DMS153 treated with DMSO at 0.1 percent for 48 hours (cell line): Measurements from ENCODE around the gene CFAP53.
"Not testable (repeated sequence)": the region's sequence is repeated elsewhere in the genome, so short reads cannot be mapped to it uniquely, and the experiment has no call there.

Source experiments
- DNase-seq: peaks from one replicate; lab custom pipeline; 2025; ENCODE audit not compliant: unreplicated experiment; lab: John Stamatoyannopoulos, UW

The CFAP53 gene, protein sequence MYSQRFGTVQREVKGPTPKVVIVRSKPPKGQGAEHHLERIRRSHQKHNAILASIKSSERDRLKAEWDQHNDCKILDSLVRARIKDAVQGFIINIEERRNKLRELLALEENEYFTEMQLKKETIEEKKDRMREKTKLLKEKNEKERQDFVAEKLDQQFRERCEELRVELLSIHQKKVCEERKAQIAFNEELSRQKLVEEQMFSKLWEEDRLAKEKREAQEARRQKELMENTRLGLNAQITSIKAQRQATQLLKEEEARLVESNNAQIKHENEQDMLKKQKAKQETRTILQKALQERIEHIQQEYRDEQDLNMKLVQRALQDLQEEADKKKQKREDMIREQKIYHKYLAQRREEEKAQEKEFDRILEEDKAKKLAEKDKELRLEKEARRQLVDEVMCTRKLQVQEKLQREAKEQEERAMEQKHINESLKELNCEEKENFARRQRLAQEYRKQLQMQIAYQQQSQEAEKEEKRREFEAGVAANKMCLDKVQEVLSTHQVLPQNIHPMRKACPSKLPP

GRCh38 chr18:50266248-50266704 lies at the start of gene CFAP53:
Gene CFAP53, minus strand, starts transcription at chr18:50266495. Its CDS starts 91 bp downstream, at chr18:50266404.
- DNase-seq, result peak; percentile 70

DNA sequence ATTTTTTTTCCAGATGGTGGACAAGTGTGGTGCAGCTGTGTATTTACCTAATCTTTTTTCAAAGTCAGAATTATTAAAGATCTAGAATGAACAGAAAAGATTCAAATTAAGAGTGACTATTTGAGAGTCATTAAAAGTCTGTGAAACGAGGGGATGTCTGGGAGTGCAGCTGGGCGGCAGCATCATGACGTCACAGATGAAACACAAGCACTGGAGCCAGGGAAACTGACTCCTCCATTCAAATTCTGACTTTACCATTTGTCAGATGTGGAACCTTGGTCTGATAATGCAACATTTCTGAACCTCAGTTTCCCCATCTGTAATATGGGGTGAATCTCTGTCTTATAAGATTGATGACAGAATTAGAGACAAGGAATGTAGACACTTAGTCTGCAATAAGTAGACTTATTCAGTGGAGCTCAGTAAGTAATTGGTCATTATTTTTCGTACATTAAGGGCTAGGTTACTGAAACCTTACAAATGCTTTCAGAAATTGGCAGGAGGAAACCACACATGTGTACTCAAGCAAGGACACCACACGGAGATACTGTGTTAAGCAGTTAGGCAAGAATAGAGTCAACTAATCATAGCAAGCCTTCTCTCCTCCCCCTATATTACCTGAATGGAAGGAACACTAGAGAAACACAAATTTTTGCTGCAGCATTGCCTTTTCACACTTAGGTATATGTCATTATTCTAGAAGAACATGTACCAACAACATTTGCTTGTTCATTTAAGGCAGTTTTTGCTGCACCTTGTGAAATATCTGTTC lies 49.0 kb upstream of the CFAP53 start:
- no peak for DNase-seq

DNA sequence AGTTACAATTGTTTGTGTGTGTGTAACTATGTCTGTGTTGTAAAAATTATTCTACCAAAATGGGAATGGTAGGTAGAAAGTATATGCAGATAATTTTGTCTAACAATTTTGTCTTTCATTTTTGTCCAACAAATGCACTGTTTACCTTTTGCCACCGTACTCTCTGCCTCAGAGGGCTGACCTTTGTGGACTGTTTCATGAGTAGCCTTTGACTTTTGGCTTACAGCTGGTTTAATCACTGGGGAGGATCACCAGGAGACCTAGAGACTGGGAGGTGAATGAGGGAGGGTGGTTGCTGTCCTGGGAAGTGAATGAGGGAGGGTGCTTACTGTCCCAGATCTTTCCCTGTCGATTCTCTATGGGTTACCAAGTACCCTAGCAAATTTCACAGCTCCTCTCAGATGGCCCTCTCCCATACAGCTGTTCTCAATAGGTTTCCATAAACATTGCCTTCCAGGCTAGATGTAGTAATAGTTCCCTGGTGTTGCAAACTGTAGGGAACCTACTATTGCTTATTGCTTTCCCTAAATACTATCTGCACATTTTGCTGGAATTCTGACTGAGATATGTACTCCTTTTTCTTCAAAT lies 47.7 kb upstream of the CFAP53 start:
- no peak for DNase-seq

DNA sequence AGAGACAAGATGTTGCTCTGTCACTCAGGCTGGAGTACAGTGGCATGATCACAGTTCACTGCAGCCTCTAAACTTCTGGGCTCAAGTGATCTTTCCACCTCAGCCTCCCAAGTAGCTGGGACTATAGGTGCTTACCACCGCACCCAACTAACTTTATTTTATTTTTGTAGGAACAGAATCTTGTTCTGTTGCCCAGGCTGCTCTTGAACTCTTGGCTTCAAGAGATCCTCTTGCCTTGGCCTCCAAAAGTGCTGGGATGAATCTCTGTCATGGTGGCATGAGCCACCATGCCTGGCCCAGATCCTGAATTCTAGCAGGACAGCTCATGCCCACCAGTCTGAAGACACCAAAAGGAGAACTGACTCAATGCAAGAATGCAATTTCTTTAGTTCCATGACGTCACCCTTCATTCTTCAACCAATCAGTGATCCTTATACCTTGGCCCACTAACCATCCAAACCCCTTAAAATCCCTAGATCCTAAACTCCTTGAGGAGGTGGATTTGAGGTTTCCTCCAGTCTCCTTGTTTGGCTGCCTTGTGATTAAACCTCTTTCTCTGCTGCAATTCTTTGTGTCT lies 46.8 kb upstream of the CFAP53 start:
- DNase-seq, result no peak

DNA sequence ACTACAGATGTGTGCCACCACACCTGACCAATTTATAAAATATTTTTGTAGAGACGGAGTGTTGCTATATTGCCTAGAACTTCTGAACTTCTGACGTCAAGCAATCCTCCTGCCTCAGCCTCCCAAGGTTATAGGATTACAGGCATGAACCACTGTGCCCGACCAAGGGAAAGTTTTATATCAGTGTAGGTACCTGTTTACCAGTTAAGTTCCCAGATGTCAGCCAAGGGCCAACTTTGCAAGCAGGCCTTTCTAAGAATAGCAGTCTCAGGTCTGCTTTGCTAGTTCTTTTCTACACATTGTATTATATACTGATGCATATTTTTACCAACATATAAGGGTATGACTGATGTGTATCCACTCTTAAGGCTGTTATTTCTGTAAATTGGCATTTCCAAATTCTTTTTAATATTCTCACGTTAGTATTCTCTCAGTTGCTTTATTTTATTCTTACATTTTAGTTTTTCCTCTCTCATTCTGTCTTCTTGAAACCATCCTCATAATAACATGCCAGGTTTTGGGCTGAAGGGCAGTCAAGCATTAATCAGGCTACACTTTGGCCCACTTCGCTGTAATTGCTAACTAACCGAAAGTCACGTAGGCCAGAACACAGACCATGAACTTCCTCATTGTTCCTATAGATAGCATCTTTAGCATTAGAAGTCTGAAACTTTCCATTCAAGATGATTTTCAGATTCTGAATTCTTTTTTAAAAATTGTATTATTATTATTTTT lies 46.2 kb upstream of the CFAP53 start:
- no peak for DNase-seq

GRCh38 chr18:50311650-50312049 lies 45.4 kb upstream of the CFAP53 start:
- DNase-seq, result no peak

DNA sequence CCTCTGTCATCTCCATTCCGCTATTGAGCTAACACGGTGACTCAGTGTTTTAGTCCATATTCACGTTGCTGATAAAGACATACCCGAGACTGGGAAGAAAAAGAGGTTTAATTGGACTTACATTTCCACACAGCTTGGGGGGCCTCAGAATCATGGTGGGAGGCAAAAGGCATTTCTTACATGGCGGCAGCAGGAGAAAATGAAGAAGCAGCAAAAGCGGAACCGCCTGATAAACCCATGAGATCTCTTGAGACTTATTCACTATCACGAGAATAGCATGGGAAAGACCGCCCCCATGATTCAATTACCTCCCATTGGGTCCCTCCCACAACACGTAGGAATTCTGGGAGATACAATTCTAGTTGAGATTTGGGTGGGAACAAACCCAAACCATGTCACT lies 43.8 kb upstream of the CFAP53 start:
- no peak for DNase-seq

GRCh38 chr18:50308851-50309250 lies 42.6 kb upstream of the CFAP53 start:
- DNase-seq, result not testable (repeated sequence)

GRCh38 chr18:50307738-50308470 lies 41.6 kb upstream of the CFAP53 start:
- DNase-seq, result peak; percentile 74

- no peak for DNase-seq
Observed at GRCh38 chr18:50307400-50307737, 41.1 kb upstream of the CFAP53 start.

GRCh38 chr18:50306944-50307343 lies 40.6 kb upstream of the CFAP53 start:
- no peak for DNase-seq

DNA sequence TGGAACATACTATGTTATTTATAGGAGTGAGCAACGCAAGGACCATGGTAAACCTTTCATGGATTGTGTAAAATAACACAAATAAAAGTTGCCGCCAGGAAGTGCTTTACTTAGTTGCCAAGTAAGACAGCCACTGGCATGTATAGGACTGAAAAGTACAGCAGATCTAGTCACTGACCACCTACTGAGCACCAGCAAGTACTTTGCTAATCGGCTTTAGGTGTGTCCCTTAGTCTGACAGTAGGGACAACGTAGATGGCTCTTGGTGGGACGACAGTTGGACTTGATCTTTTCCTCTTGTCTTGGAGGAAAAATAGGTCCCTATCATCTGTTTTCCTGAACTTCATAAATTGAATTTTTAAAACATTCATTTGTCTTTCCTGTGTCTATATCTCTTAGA lies 34.8 kb upstream of the CFAP53 start:
- no peak for DNase-seq

GRCh38 chr18:50299626-50300388 lies 33.5 kb upstream of the CFAP53 start:
- no peak for DNase-seq

DNA sequence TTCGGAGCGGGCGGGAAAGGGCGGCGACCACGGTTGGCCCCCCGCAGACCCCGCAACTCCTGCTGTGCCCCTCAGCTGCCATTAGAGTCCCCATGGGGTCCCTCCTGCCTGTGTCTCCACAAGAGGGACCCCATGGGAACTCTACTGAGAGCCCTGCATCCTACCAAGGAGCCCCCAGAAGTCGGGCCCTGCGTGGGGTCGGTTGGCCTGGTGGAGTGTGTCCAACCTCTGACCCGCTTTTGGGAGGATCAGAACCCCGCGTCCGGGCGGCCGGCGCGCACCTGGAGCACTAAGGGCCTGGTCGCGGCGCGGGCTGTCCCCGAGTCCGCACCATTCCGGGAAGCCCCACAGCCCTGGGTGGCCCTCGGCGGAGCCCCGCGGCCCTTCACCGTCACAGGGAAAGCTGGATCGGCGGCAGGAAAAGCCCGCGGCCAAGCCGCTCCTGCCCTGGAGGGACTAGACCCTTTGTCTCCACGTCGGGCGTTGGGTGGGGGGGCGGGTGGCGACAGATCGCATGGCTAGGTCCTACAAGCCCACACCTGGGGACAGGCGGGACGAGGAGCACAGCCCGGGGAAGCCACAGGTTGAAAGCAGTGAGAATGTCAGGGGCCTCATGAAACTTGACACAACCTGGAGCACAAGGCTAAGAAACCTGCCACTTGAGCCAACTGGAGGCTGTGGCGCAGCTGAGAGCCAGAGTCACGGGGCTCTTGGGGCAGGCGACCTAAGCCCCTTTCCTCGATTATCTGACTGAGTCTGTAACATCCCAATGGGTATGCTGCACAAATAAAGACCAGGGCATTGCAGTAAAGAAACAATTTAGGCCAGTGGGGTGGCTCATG lies 32.4 kb upstream of the CFAP53 start:
- DNase-seq, result no peak

DNA sequence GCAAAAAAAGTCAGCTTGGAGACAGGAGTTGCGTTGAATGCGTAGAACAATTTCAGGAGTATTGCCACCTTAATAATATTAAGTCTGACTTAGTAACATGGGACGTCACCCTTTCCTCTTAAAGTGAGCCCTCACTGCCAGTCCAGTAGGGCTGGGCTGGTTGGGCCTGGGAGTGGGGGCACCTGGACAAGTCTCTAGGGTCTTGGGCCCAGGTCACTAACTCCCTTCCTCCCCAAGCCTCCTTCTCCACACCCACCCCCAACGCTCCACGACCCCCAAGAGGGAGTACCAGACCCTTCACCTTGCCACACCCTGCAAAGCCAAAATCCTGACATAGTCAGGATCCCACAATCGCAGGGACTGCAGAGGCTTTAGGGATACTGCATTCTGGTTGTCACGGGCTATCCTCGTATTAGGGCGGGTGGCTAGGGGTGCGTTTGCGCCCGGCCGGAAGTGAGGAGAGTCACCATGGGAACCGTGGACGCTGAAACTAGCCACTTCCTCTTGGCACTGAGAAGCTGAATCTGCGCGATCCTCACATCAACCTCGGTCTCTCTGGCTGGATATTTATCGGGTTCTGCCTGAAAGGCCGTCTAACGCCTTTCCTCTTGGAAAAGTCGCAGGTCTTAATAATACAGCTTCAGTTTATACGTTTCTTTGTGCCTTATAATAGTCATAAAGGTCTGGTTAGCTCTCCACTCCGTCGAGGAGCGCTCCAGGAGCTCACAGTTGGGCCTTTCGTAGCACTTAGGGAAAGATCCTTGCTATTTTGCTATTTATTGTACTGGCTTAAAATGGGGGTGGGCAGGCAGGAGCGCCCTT lies 31.5 kb upstream of the CFAP53 start:
- DNase-seq, result peak; percentile 65

DNA sequence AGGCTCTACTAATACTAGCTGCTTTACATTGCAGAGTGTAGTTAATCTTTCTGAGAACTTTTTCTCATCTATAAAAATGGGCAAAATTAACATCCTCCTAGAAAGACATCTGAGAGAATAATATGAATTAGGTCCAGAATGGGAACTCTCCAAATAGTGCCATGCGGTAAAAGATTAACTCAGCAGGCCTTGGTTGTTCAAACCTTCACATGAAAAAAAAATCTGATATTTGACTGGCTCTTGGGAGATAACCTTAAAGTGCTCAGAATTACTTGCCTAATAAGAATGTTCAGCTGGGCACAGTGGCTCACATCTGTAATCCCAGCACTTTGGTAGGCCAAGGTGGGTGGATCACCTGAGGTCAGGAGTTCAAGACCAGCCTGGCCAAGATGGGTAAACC lies 26.7 kb upstream of the CFAP53 start:
- DNase-seq, result no peak

DNA sequence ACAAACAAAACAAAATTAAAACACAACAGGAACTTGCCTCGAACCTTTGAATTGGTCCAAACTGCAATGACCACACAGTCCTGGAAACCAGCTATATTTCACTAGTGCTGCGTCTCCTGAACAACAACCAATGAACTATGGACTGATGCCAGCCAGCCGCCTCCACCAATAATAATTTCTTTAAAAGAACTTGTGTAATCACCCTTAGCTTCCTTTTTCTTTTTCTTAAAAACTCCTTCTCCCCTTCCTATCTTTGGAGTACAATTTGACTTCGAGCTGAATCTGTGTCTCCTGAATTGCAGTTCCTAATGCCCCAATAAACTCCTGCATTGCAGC lies 22.8 kb upstream of the CFAP53 start:
- DNase-seq, result no peak
